NB4 (cell line): ENCODE data around the gene RBM19.

Experiments used
- DNase-seq: peaks from one replicate; pipeline ENCODE4 v3.0.0; 2010; ENCODE audit warnings: low read depth
- H3K4me3 ChIP-seq: one replicate; pipeline ENCODE4 v1.5.1; 2011; ENCODE audit warnings: mild to moderate bottlenecking, low read depth, low read length, moderate library complexity
- MAX ChIP-seq: IDR thresholded peaks from 2 replicates; pipeline ENCODE4 v1.6.1; 2011; ENCODE audit warnings: low read depth, low read length
- MYC ChIP-seq: IDR thresholded peaks from 2 replicates; pipeline ENCODE4 v1.6.1; 2011; ENCODE audit warnings: low read depth, low read length
- POLR2A ChIP-seq: IDR thresholded peaks from 2 replicates; pipeline ENCODE4 v1.6.1; 2011; ENCODE audit warnings: mild to moderate bottlenecking; ENCODE audit not compliant: insufficient read length; ENCODE audit errors: extremely low read depth
- TF ChIP-seq, protein P1 (sequence below): IDR thresholded peaks from one replicate; pipeline ENCODE4 v1.5.1; 2012; ENCODE audit warnings: low read depth, low read length

Gene RBM19

GRCh38 chr12:113955109-113955970 lies 10.8 kb downstream of the RBM19 start:
- no peak overlapping the region for H3K4me3 ChIP-seq
- peak; percentile 25 for DNase-seq
- no peak for TF ChIP-seq POLR2A
- TF ChIP-seq, protein P1, sequence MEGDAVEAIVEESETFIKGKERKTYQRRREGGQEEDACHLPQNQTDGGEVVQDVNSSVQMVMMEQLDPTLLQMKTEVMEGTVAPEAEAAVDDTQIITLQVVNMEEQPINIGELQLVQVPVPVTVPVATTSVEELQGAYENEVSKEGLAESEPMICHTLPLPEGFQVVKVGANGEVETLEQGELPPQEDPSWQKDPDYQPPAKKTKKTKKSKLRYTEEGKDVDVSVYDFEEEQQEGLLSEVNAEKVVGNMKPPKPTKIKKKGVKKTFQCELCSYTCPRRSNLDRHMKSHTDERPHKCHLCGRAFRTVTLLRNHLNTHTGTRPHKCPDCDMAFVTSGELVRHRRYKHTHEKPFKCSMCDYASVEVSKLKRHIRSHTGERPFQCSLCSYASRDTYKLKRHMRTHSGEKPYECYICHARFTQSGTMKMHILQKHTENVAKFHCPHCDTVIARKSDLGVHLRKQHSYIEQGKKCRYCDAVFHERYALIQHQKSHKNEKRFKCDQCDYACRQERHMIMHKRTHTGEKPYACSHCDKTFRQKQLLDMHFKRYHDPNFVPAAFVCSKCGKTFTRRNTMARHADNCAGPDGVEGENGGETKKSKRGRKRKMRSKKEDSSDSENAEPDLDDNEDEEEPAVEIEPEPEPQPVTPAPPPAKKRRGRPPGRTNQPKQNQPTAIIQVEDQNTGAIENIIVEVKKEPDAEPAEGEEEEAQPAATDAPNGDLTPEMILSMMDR = peak; percentile 60

- H3K4me3 ChIP-seq = no peak overlapping the region
- no peak for TF ChIP-seq MYC
- TF ChIP-seq MAX = no peak
- TF ChIP-seq, protein P1 = no peak
- TF ChIP-seq POLR2A = no peak
- no peak for DNase-seq
Observed at GRCh38 chr12:113954547-113954946, 11.6 kb downstream of the RBM19 start.

GRCh38 chr12:113950873-113951272 lies 15.3 kb downstream of the RBM19 start:
- no peak overlapping the region for H3K4me3 ChIP-seq
- TF ChIP-seq MYC (no peak), MAX (no peak), POLR2A (no peak)
- TF ChIP-seq, protein P1 = no peak
- no peak for DNase-seq

DNA sequence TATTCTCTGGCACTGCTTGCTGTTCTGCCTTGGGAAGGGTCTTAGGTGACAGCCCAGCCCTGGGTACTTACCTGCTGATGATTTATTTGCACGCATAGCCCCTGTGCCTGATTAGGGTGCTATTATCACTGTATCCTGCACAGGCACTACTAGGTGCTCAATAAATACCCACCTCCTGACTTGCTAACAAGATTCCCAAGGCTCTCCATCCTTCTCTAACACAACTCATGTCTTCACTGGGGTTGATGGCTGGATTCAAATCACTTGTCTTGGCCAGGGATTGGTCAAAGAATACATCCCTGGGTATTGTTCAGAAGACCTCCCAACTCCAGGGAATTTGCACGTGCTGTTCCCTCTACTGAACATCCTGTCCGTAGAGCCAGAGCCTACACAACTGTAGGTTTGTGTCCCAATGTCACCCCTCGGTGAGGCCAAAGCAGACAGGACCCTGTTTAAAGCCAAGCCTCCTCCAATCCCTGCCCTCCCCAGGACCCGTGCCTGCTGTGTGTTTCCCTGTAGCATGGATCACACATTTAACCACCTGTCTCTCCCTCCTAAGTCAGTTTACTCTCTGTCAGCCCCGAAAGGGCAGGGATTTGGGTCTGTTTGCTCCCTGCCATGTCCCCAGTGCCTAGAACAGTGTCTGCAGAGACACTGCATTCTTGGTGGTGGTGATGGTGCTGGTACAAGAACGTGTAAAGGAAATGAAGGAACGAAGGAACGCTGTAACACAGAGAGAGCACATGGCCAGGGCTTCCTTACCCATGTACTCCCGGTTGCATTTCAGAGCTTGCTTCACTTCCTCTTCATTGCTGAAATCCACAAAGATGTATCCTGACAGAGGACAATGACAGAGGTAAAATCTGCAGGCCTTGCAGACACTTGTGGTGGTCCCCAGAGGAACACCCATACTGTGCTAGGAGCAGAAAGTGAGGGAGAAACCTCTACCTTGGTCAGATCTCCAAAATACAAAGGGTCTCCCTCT lies 16.5 kb downstream of the RBM19 start:
- no peak for TF ChIP-seq MYC
- TF ChIP-seq MAX = peak; percentile 56; the same call in 1 of the 2 replicates
- DNase-seq = peak; percentile 31
- H3K4me3 ChIP-seq = no peak overlapping the region

GRCh38 chr12:113948151-113948914 lies 17.8 kb downstream of the RBM19 start:
- TF ChIP-seq, protein P1 = no peak
- no peak for TF ChIP-seq MYC
- no peak for TF ChIP-seq POLR2A
- no peak for TF ChIP-seq MAX
- DNase-seq = no peak
- no peak overlapping the region for H3K4me3 ChIP-seq
